NCI-H128 (cell line): ENCODE measurements around the gene POLL.
A peak's percentile ranks its signal among the peaks of the same experiment; 100 is the strongest.

Experiments used
- DNase-seq: peaks from one replicate; lab custom pipeline; 2025; ENCODE audit not compliant: unreplicated experiment; lab: John Stamatoyannopoulos, UW

Gene POLL

GRCh38 chr10:101573885-101574753, 13.9 kb downstream of the POLL start:
- DNase-seq = no peak

- no peak for DNase-seq
Measured at GRCh38 chr10:101572785-101573184, 15.3 kb downstream of the POLL start.

- no peak for DNase-seq
Measured at GRCh38 chr10:101572126-101572525, 15.9 kb downstream of the POLL start.

GRCh38 chr10:101571271-101571925, 16.7 kb downstream of the POLL start:
- DNase-seq = no peak

- no peak for DNase-seq
Measured at GRCh38 chr10:101570428-101571270, 17.4 kb downstream of the POLL start.

GRCh38 chr10:101569622-101570427, 18.2 kb downstream of the POLL start:
- DNase-seq = peak; percentile 15

GRCh38 chr10:101569323-101569621, 18.8 kb downstream of the POLL start:
- no peak for DNase-seq

GRCh38 chr10:101568054-101568745, 19.9 kb downstream of the POLL start:
- DNase-seq = no peak

GRCh38 chr10:101567165-101568006, 20.7 kb downstream of the POLL start:
- DNase-seq = no peak

GRCh38 chr10:101566333-101567164, 21.5 kb downstream of the POLL start:
- DNase-seq = peak; percentile 10

- DNase-seq = no peak
Measured at GRCh38 chr10:101565936-101566332, 22.1 kb downstream of the POLL start.

GRCh38 chr10:101565370-101565900, 22.6 kb downstream of the POLL start:
- no peak for DNase-seq

GRCh38 chr10:101564490-101564991, 23.5 kb downstream of the POLL start:
- no peak for DNase-seq

GRCh38 chr10:101563497-101564040, 24.5 kb downstream of the POLL start:
- DNase-seq = no peak

GRCh38 chr10:101563007-101563406, 25.1 kb downstream of the POLL start:
- no peak for DNase-seq

GRCh38 chr10:101562231-101562630, 25.8 kb downstream of the POLL start:
- DNase-seq = no peak

- DNase-seq = no peak
Measured at GRCh38 chr10:101561068-101561915, 26.8 kb downstream of the POLL start.
